DLD1 (cell line): ENCODE measurements around the gene ZSCAN12.

ENCODE experiments used
- in situ Hi-C: cut with HindIII; loops from 2 replicates; pipeline ENCODE4 v1.10.0; 2017; ENCODE audit warnings: low sequenced_read_pairs

ZSCAN12 gene

GRCh38 chr6:28354688-28355554 lies 44.6 kb downstream of the ZSCAN12 start:
- in situ Hi-C loops = no loop called here

- in situ Hi-C loops = no loop called here
Measured at GRCh38 chr6:28353981-28354676, 45.4 kb downstream of the ZSCAN12 start.

- in situ Hi-C loops = no loop called here
Measured at GRCh38 chr6:28353356-28353755, 46.2 kb downstream of the ZSCAN12 start.

- in situ Hi-C loops = no loop called here
Measured at GRCh38 chr6:28351493-28351925, 48.0 kb downstream of the ZSCAN12 start.

GRCh38 chr6:28351087-28351486 lies 48.5 kb downstream of the ZSCAN12 start:
- in situ Hi-C loops = no loop called here

GRCh38 chr6:28349892-28350737 lies 49.4 kb downstream of the ZSCAN12 start, which contains the start of gene ZKSCAN3:
TSS of gene ZKSCAN3 (plus strand) at chr6:28349947. CDS start at chr6:28359587, 9,640 bp downstream.
- in situ Hi-C loops = no loop called here

- in situ Hi-C loops = no loop called here
Measured at GRCh38 chr6:28349344-28349891, 50.1 kb downstream of the ZSCAN12 start.

GRCh38 chr6:28347119-28347518 lies 52.4 kb downstream of the ZSCAN12 start:
- in situ Hi-C loops = no loop called here

GRCh38 chr6:28345201-28345600 lies 54.3 kb downstream of the ZSCAN12 start:
- in situ Hi-C loops = no loop called here

GRCh38 chr6:28343898-28344677 lies 55.5 kb downstream of the ZSCAN12 start:
- in situ Hi-C loops = no loop called here

- in situ Hi-C loops = no loop called here
Measured at GRCh38 chr6:28340310-28341095, 59.0 kb downstream of the ZSCAN12 start.

GRCh38 chr6:28337121-28337520 lies 62.4 kb downstream of the ZSCAN12 start:
- in situ Hi-C loops = no loop called here

GRCh38 chr6:28336284-28337120 lies 63.0 kb downstream of the ZSCAN12 start:
- in situ Hi-C loops = no loop called here

- in situ Hi-C loops = no loop called here
Measured at GRCh38 chr6:28335564-28336283, 63.8 kb downstream of the ZSCAN12 start, which contains the start of gene ZSCAN31. TSS of gene ZSCAN31 (minus strand) at chr6:28336148. CDS start at chr6:28329683, 6,465 bp downstream.

- in situ Hi-C loops = no loop called here
Measured at GRCh38 chr6:28335040-28335563, 64.4 kb downstream of the ZSCAN12 start.

GRCh38 chr6:28334286-28335039 lies 65.1 kb downstream of the ZSCAN12 start:
- in situ Hi-C loops = no loop called here

GRCh38 chr6:28333599-28334018 lies 65.9 kb downstream of the ZSCAN12 start:
- in situ Hi-C loops = no loop called here
